ENCODE data around the gene ADGRV1. TPM values are rescaled to one million over a fixed set of nuclear protein-coding genes. Genes with fewer than 3 reads are reported as not detected.

Gene ADGRV1
- total and polyA plus RNA-seq, 12 donors: 0.03 to 1.4 (median 0.44) TPM; not detected in 6

DNA sequence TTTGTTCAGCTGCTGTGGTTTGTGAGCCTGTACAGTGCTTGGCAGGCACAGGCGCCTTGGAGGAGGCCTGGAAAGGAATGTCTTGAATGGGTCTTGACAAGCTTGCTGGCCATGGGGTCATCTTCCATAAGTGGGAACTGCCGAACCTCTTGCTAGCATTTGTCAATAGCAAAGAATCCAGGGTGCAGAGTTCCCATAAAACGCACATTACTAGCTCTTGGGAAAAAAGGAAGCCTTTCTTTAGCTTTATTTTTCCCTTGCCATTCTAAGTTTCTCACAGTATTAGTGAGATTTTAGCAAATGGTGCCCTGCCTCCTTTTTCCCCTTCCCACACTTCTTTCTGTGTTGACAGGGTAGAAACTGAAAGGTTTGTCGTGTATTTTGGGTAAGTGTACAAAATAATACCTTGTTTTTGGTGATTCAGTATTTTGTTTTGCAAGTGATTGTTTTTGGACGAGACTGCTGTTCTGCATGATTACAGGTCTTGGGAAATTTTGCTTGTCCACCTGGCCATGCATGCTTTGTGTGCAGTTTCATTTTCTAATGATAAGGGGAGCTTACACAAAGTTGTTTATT is 82.0 kb downstream of the ADGRV1 start:
- no peak overlapping the region for H3K27ac ChIP-seq
- no peaks in the 10 kb centered on the region for H3K27me3 ChIP-seq
- DNase-seq: no peak
- TF ChIP-seq, protein P1, sequence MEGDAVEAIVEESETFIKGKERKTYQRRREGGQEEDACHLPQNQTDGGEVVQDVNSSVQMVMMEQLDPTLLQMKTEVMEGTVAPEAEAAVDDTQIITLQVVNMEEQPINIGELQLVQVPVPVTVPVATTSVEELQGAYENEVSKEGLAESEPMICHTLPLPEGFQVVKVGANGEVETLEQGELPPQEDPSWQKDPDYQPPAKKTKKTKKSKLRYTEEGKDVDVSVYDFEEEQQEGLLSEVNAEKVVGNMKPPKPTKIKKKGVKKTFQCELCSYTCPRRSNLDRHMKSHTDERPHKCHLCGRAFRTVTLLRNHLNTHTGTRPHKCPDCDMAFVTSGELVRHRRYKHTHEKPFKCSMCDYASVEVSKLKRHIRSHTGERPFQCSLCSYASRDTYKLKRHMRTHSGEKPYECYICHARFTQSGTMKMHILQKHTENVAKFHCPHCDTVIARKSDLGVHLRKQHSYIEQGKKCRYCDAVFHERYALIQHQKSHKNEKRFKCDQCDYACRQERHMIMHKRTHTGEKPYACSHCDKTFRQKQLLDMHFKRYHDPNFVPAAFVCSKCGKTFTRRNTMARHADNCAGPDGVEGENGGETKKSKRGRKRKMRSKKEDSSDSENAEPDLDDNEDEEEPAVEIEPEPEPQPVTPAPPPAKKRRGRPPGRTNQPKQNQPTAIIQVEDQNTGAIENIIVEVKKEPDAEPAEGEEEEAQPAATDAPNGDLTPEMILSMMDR (IDR thresholded peaks at IDR 0.05): no peak
- H3K4me1 ChIP-seq: peaks cover 0 to 4% (median 0%) of the 10 kb centered on the region in 9 donors
- no peaks in the 10 kb centered on the region for H3K9me3 ChIP-seq
- no peak for ATAC-seq
- intact Hi-C loops (cut with DNase I): no loop called here
- no peak overlapping the region for H3K4me3 ChIP-seq
- no peaks in the 10 kb centered on the region for H3K36me3 ChIP-seq
- 75% methylated on average over 5 of the region's 5 CpGs for WGBS, 2 donors

DNA sequence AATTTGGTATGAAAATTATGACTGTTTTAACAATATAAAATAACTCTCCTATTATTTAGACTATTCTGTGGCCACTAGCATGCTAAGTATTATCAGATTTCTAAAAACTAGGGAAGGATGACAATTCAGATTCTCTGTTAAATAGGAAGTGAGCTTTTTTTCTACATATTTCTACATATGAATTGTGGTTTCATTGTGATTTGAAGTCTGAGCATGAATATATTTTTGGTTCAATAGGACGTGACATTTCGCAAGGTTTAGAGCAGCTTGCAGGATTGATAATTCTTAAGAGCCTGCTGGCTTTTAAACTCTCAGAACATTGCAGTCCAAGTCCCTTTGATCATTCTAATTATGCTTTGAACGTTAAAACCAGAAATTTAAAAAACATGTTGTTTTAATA is 82.9 kb downstream of the ADGRV1 start:
- Histone ChIP-seq H3K36me3 (no peaks in the 10 kb centered on the region), H3K9me3 (no peaks in the 10 kb centered on the region), H3K4me3 (no peak overlapping the region), H3K27ac (no peak overlapping the region), H3K27me3 (no peaks in the 10 kb centered on the region), H3K4me1 (peaks cover 0 to 4% (median 0%) of the 10 kb centered on the region in 9 donors)
- intact Hi-C loops (cut with DNase I): no loop called here
- TF ChIP-seq, protein P1 (IDR thresholded peaks at IDR 0.05): no peak
- ATAC-seq: no peak
- no peak for DNase-seq
- WGBS, 2 donors: 65 to 67% methylated on average over 3 of the region's 3 CpGs

DNA sequence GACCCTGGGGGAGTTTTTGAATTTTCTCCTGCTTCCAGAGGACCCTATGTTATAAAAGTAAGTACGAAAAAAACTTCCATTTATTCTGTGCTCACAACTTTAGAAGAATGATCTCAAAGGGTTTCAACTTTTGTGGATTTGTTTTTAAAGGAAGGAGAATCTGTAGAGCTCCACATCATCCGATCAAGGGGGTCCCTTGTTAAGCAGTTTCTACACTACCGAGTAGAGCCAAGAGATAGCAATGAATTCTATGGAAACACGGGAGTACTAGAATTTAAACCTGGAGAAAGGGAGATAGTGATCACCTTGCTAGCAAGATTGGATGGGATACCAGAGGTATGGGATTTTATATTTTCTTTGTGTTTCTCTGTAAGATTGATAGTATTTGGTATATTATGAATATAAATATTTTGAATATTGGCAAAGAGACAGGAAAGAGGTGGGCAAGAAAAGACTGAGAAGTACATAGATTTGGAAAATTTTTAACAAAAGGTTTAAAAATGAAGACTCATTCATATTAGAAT is 84.2 kb downstream of the ADGRV1 start:
- no peak overlapping the region for H3K4me3 ChIP-seq
- ATAC-seq: no peak

DNA sequence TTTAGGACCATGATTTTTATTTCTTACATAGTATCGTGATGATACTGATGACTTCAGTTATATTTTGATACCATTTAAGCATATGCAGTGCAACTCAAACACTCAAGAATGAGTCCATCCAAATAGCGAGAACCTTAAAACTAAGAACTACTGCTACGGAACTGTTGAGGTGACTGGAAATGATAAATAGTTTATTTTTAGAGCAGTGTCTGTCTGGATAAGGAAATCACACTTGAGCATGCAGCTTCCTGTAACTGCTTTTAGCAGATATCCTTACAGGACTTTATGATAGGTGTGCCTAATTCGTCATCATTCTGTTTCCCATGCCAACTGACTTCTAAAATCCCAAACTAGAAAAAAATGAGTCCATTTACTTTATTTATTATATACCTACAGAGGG is 85.5 kb downstream of the ADGRV1 start:
- Histone ChIP-seq H3K4me1 (peaks cover 0 to 4% (median 0%) of the 10 kb centered on the region in 9 donors), H3K27me3 (no peaks in the 10 kb centered on the region), H3K27ac (no peak overlapping the region), H3K4me3 (no peak overlapping the region), H3K36me3 (no peaks in the 10 kb centered on the region), H3K9me3 (no peaks in the 10 kb centered on the region)
- no peak for DNase-seq
- TF ChIP-seq, protein P1 (IDR thresholded peaks at IDR 0.05): no peak
- intact Hi-C loops (cut with DNase I): no loop called here
- WGBS, 2 donors: 29 to 30% methylated on average over 4 of the region's 4 CpGs
- peak in 1 of 8 donors; percentile 77 for ATAC-seq

More for the DNA sequence above, 84.2 kb downstream of the ADGRV1 start:
- Histone ChIP-seq H3K27me3 (no peaks in the 10 kb centered on the region), H3K27ac (no peak overlapping the region), H3K36me3 (no peaks in the 10 kb centered on the region), H3K4me1 (peaks cover 0 to 4% (median 0%) of the 10 kb centered on the region in 9 donors), H3K9me3 (no peaks in the 10 kb centered on the region)
- intact Hi-C loops (cut with DNase I): no loop called here
- WGBS, 2 donors: 75 to 76% methylated on average over 4 of the region's 4 CpGs
- DNase-seq: no peak
- TF ChIP-seq, protein P1 (IDR thresholded peaks at IDR 0.05): no peak

Measured in heart right ventricle (tissue), 16 donors.